BE2C (cell line): Measurements from ENCODE around the gene SLC25A21.

Experiments used
- DNase-seq: peaks from one replicate; pipeline ENCODE4 v3.0.0-alpha.2; 2020
- H3K27me3 ChIP-seq: fragments of 250-450 bp; sonication (Bioruptor Pico); 2 replicates; pipeline ENCODE4 v1.5.1; 2020; ENCODE audit warnings: mild to moderate bottlenecking
- H3K36me3 ChIP-seq: fragments of 250-450 bp; sonication (Bioruptor Pico); 2 replicates; pipeline ENCODE4 v1.5.1; 2020; ENCODE audit warnings: mild to moderate bottlenecking
- H3K4me1 ChIP-seq: fragments of 250-450 bp; sonication (Bioruptor Pico); 2 replicates; pipeline ENCODE4 v1.5.1; 2020
- H3K4me3 ChIP-seq: 2 replicates; pipeline ENCODE4 v1.5.1; 2011; ENCODE audit warnings: low read depth, low read length
- H3K9me3 ChIP-seq: fragments of 250-450 bp; sonication (Bioruptor Pico); 2 replicates; pipeline ENCODE4 v1.5.1; 2020
- TF ChIP-seq, protein P1 (sequence below): IDR thresholded peaks from 2 replicates; pipeline ENCODE4 v1.5.1; 2012; ENCODE audit warnings: mild to moderate bottlenecking, low read depth, low read length

The SLC25A21 gene

DNA sequence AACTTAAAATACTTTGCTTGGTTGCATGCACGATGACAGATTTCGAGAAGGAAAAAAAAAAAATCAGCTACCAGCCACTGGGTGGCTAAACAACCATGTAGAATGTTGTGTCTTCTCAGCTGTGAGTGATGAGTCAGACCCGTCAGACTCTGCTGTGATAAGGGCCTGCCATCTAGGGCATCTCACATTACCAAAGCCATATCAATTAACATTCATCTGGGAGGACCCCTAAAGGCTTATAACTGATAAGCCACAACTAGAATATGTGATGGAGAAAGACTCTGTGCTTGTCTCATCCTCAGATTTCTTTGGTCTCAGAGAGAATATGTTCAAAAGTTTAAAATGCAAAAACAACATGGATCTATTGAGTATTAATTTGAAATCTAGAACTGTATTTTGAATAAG lies 399.3 kb downstream of the SLC25A21 start:
- H3K36me3 ChIP-seq, result no peaks in the 10 kb centered on the region
- H3K27me3 ChIP-seq, result no peaks in the 10 kb centered on the region
- H3K9me3 ChIP-seq, result no peaks in the 10 kb centered on the region
- DNase-seq, result no peak
- H3K4me3 ChIP-seq, result no peak overlapping the region
- TF ChIP-seq, protein P1, sequence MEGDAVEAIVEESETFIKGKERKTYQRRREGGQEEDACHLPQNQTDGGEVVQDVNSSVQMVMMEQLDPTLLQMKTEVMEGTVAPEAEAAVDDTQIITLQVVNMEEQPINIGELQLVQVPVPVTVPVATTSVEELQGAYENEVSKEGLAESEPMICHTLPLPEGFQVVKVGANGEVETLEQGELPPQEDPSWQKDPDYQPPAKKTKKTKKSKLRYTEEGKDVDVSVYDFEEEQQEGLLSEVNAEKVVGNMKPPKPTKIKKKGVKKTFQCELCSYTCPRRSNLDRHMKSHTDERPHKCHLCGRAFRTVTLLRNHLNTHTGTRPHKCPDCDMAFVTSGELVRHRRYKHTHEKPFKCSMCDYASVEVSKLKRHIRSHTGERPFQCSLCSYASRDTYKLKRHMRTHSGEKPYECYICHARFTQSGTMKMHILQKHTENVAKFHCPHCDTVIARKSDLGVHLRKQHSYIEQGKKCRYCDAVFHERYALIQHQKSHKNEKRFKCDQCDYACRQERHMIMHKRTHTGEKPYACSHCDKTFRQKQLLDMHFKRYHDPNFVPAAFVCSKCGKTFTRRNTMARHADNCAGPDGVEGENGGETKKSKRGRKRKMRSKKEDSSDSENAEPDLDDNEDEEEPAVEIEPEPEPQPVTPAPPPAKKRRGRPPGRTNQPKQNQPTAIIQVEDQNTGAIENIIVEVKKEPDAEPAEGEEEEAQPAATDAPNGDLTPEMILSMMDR, result no peak
- H3K4me1 ChIP-seq, result no peaks in the 10 kb centered on the region

DNA sequence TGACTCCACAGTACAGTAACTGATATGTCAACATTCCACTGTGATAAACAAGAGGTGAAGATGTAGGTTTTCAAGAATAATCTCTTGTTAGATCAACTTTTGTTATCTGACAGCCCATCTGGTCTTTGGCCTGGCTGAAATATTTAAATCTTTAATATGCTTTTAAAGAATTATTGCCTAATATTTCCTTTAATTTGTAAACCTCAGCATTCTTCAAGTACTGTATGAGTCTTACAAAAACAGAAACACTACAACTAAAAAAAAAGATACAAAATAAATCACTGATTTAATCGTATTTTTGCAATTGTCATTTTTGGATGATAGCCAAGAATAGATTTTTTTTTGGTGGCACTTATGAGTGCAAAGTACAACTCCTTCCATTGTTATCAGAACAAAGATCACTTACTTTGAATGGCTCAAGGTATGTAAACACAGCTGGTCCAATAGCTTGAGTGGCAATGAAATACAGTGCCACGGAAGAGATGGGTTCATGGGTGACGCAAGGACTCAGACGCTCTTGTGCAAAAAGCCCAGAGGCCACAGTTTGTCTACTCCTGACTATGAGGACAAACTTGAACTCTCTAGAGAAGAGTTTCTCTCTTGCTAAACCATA lies 401.3 kb downstream of the SLC25A21 start:
- no peaks in the 10 kb centered on the region for H3K9me3 ChIP-seq
- DNase-seq, result no peak
- H3K36me3 ChIP-seq, result no peaks in the 10 kb centered on the region
- H3K27me3 ChIP-seq, result no peaks in the 10 kb centered on the region
- TF ChIP-seq, protein P1, result no peak
- H3K4me3 ChIP-seq, result no peak overlapping the region
- H3K4me1 ChIP-seq, result no peaks in the 10 kb centered on the region

DNA sequence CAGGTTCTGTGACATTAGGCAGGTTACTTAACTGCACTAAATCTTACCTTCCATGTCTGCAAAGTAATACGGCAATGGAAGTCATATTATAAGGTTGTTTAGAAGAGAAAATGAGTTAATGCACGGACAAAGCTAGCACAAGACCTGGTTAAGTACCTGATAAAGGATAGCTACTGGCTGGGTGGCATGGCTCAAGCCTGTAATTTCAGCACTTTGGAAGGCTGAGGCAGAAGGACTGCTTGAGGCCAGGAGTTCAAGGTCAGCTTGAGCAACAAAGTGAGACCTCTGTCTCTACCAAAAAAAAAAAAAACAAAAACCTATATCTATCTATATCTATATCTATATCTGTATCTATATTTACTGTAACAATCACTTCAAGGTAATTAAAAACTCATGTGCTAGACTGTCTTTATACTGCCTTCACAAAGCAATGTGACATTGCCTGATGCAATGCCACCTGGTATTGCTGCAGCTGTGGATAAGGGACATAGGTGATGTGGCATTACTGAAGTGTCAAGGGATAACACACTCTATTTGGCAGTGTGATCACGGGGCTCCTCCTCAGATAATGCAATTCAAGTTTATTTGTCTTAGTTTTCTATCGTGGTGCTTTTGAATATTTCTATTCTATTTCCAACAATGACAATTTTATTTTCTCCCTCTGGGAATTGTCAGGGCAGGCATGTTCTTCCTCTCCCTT lies 403.6 kb downstream of the SLC25A21 start:
- Histone ChIP-seq H3K4me1 (no peaks in the 10 kb centered on the region), H3K36me3 (no peaks in the 10 kb centered on the region), H3K9me3 (no peaks in the 10 kb centered on the region), H3K27me3 (no peaks in the 10 kb centered on the region), H3K4me3 (no peak overlapping the region)
- DNase-seq, result no peak
- TF ChIP-seq, protein P1, result no peak

DNA sequence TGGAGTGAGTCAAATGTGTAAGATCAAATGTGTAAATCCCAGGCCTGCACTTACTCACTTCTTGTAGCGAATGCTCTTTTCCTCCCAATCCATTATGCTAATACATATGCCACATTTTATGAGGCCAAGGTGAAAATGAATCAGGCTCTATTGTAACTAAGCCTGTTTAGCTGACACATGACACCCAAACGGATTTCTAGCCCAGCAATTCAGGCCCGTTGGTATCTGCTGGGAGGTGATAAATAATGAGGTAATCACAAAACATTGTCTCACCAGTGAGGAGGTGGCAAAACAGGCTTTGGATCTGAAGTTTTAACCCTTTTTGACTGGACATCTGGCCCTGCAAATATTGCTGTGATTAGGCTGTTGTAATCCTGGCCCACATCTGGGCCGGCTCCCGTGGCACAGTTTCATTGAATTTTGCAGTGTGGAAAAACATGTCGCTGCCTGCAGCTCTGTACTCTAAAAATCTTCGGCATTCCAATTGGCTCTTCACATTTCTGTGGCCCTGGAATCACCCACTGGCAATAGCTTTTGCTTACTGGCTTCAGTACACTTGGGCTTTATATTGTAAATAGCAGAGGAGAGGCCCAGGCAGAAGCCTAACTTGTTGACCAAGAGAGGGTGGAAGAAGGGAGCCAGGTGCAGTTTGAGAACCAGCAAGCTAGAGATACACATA lies 404.7 kb downstream of the SLC25A21 start:
- H3K36me3 ChIP-seq, result no peaks in the 10 kb centered on the region
- no peaks in the 10 kb centered on the region for H3K9me3 ChIP-seq
- H3K4me1 ChIP-seq, result no peaks in the 10 kb centered on the region
- no peaks in the 10 kb centered on the region for H3K27me3 ChIP-seq
- TF ChIP-seq, protein P1, result no peak
- DNase-seq, result no peak
- no peak overlapping the region for H3K4me3 ChIP-seq

DNA sequence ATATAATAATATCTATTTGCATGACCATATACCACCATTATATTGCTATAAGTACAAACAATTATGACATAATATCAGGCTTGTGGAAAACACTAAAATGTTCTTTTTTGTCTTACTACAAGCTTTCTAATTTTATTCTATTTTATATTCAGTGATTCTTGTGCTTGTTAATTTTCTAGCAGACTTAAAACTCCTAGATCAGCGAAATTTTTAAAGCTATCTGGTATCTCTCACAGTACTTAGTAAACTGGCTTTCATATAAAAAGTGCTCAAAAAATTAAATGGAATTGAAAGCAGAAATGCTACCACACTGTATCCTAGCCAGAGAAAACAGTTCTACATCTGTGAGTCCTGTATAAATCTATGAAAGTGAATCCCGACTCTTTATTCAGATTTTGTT lies 405.4 kb downstream of the SLC25A21 start:
- Histone ChIP-seq H3K9me3 (no peaks in the 10 kb centered on the region), H3K27me3 (no peaks in the 10 kb centered on the region), H3K36me3 (no peaks in the 10 kb centered on the region), H3K4me3 (no peak overlapping the region), H3K4me1 (no peaks in the 10 kb centered on the region)
- TF ChIP-seq, protein P1, result no peak
- DNase-seq, result no peak
